ENCODE measurements around the gene ZNF17.

The ZNF17 gene

GRCh38 chr19:57434386-57435061 is 23.6 kb downstream of the ZNF17 start:
- DNase-seq = no peak

GRCh38 chr19:57435062-57435978 is 24.4 kb downstream of the ZNF17 start, which contains the start of gene ZNF749:
ZNF749 (plus strand) TSS chr19:57435325; CDS start chr19:57435579, 254 bp downstream.
- DNase-seq = peak; percentile 96

GRCh38 chr19:57436417-57436816 is 25.5 kb downstream of the ZNF17 start:
- no peak for DNase-seq

GRCh38 chr19:57437931-57438330 is 27.0 kb downstream of the ZNF17 start:
- no peak for DNase-seq

GRCh38 chr19:57438925-57439324 is 28.0 kb downstream of the ZNF17 start:
- no peak for DNase-seq

GRCh38 chr19:57441979-57442752 is 31.2 kb downstream of the ZNF17 start:
- no peak for DNase-seq

- DNase-seq = no peak
Measured at GRCh38 chr19:57443121-57443696, 32.2 kb downstream of the ZNF17 start.

- no peak for DNase-seq
Measured at GRCh38 chr19:57452307-57452706, 41.3 kb downstream of the ZNF17 start.

- no peak for DNase-seq
Measured at GRCh38 chr19:57465680-57466381, 54.9 kb downstream of the ZNF17 start.

- DNase-seq = no peak
Measured at GRCh38 chr19:57466489-57466888, 55.5 kb downstream of the ZNF17 start.

All from activated CD8-positive, alpha-beta memory T cell treated with anti-CD3 and anti-CD28 coated beads, Interleukin-2, amount 50 U/mL, for 4 hours (primary cell).